Fibroblast of lung (primary cell): ENCODE data around the gene ADAMTS19.

ENCODE experiments used
- CTCF ChIP-seq, 2 donors: IDR thresholded peaks in 1 of 2; conservative IDR thresholded peaks in 1 of 2; 1 replicate in 1 of 2; 2 replicates in 1 of 2; pipeline ENCODE4 v1.5.1; 2011 to 2012; ENCODE audit warnings: low read length in 2 of 2, control low read depth in 1 of 2, inconsistent platforms in 1 of 2, low read depth in 1 of 2, mild to moderate bottlenecking in 1 of 2
- EZH2 ChIP-seq: IDR thresholded peaks from 2 replicates; pipeline ENCODE4 v1.5.1; 2012; ENCODE audit warnings: low read length, control low read depth, mild to moderate bottlenecking; ENCODE audit errors: missing control alignments

- no peak for TF ChIP-seq EZH2
- no peak for TF ChIP-seq CTCF (conservative IDR thresholded peaks at IDR 0.05 in 1 of 2, IDR thresholded peaks at IDR 0.05 in 1 of 2; ENCODE audit: low read depth in 1 of 2, low read length in 2 of 2)
Observed at GRCh38 chr5:129474544-129474943, 14.4 kb downstream of the ADAMTS19 start.
